Thoracic aorta (tissue), 2 donors: Measurements from ENCODE around the gene POLR3E. TPM values are rescaled to one million over a fixed set of nuclear protein-coding genes. Genes with fewer than 3 reads are reported as not detected.

Source experiments
- ATAC-seq: fragments of 150-250 bp; one replicate; pipeline ENCODE4 v1.8.0; 2017; ENCODE audit warnings: low read depth; ENCODE audit not compliant: insufficient number of reproducible peaks, low FRiP score
- DNase-seq: peaks from one replicate; pipeline ENCODE4 v3.0.0-alpha.2; 2020; ENCODE audit warnings: low spot score
- H3K27ac ChIP-seq, 2 donors: fragments of 200-600 bp; sonication (generic); 1 replicate in 1 of 2; 2 replicates in 1 of 2; pipeline ENCODE4 v1.5.1; 2016; ENCODE audit warnings: mild to moderate bottlenecking in 2 of 2, moderate library complexity in 2 of 2
- H3K27me3 ChIP-seq: fragments of 200-600 bp; sonication (generic); replicated peaks from 2 replicates; pipeline ENCODE4 v1.6.0; 2016; ENCODE audit warnings: mild to moderate bottlenecking; ENCODE audit not compliant: insufficient read depth
- H3K36me3 ChIP-seq: fragments of 200-600 bp; sonication (generic); one replicate; pipeline ENCODE4 v1.5.1; 2016
- H3K4me1 ChIP-seq, 2 donors: fragments of 200-600 bp; sonication (generic); 1 replicate in 1 of 2; 2 replicates in 1 of 2; pipeline versions ENCODE4 v1.5.1 to v1.6.0; 2016; ENCODE audit warnings: low read depth in 2 of 2, mild to moderate bottlenecking in 1 of 2; ENCODE audit not compliant: control insufficient read depth in 1 of 2
- H3K4me3 ChIP-seq: fragments of 200-600 bp; sonication (generic); 2 replicates; pipeline ENCODE4 v1.5.1; 2016; ENCODE audit warnings: mild to moderate bottlenecking
- H3K9me3 ChIP-seq: fragments of 200-600 bp; sonication (generic); 2 replicates; pipeline ENCODE4 v1.5.1; 2016
- CTCF ChIP-seq: fragments of 200-600 bp; sonication (generic); IDR thresholded peaks from one replicate; pipeline ENCODE4 v1.5.1; 2019; ENCODE audit warnings: antibody characterized with exemption
- total RNA-seq, 2 donors: library from RNA; depleted of rRNA; stranded (reverse); fragments of >200 nt; gene quantifications; one replicate each; pipeline versions ENCODE4 v1.1.0 to v1.2.3, GENCODE V29; 2016

POLR3E gene
- total RNA-seq, 2 donors from 2014 or later: 62.9 to 112 TPM

DNA sequence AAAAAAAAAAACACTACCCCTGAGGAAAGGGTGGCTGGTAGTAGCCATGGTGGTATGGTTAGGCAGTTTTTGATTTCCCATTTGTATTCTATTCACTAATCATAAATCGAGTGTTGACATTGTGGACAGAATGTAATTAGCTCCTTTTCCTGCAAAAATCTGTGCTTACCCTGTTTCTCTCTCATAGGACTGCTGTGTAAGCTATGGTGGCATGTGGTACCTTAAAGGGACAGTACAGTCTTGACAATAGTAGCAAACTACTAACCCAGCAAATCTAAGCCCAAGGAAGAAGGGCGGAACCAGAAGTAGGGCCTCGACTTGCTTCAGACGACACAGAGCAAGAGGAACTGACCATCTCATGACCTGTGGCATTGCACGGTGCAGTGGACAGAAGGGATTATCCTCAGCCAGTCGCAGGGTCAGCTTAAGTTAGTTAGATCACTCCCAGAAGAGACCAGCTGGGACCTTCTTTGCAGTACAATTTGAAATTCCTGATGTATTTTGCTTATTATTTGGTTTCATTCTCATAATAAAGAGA is 36.3 kb downstream of the POLR3E start:
- no peak for TF ChIP-seq CTCF
- Histone ChIP-seq H3K36me3 (peaks cover 36% of the 10 kb centered on the region), H3K27ac (no peak overlapping the region), H3K9me3 (peaks cover 9% of the 10 kb centered on the region), H3K27me3 (no peaks in the 10 kb centered on the region), H3K4me3 (no peak overlapping the region), H3K4me1 (no peaks in the 10 kb centered on the region)
- no peak for ATAC-seq
- no peak for DNase-seq

DNA sequence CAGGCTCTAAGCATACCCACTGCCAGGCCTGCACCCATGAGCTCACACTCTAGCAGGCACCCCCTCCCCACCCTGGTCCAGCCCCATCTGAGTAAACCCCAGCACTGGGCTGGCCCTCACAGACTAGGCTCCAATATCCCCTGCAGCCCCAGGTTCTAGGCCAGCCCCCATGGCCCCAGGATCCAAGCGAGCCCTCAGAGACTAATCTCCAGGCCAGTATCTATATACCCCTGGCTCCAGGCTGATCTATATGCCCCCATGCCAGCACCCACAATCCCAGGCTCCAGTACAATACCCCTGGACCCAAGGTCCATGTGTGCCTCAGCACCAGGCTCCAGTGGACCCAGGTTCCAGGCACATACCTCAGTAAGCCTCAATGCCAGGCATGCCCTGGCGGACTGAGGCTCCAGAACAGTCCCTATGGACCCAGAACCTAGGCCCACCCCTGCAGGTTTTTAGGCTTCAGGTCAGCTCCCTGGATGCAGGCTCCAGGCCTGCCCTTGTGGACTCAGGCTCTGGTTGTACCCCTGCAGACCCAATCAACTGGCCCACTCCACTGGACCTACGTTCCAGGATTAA is 38.5 kb downstream of the POLR3E start:
- no peak overlapping the region for H3K4me3 ChIP-seq
- peaks cover 9% of the 10 kb centered on the region for H3K9me3 ChIP-seq
- no peak for TF ChIP-seq CTCF
- H3K4me1 ChIP-seq: no peaks in the 10 kb centered on the region
- H3K27ac ChIP-seq: no peak overlapping the region
- DNase-seq (no peak), ATAC-seq (no peak)
- peaks cover 41% of the 10 kb centered on the region for H3K36me3 ChIP-seq
- H3K27me3 ChIP-seq: no peaks in the 10 kb centered on the region

DNA sequence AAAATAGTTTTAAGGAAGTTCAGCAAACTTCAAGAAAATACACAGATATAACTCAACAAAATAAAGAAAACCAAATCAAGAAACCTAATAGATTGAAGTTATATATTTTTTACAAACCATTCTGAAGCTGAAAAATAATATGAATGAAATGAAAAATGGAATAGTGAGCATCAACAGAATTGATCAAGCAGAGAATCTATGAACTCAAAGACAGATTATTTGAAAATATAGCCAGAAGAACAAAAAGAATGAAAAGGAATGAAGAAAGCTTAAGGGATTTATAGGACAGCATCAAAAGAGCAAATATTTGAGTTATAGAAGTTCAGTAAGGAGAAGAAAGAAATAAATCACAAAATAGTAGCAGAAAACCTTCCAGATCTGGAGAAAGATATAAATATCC is 39.4 kb downstream of the POLR3E start:
- TF ChIP-seq CTCF: no peak
- Histone ChIP-seq H3K9me3 (peaks cover 9% of the 10 kb centered on the region), H3K36me3 (peaks cover 34% of the 10 kb centered on the region), H3K27ac (no peak overlapping the region), H3K4me3 (no peak overlapping the region), H3K27me3 (no peaks in the 10 kb centered on the region), H3K4me1 (no peaks in the 10 kb centered on the region)
- no peak for DNase-seq
- ATAC-seq: no peak

DNA sequence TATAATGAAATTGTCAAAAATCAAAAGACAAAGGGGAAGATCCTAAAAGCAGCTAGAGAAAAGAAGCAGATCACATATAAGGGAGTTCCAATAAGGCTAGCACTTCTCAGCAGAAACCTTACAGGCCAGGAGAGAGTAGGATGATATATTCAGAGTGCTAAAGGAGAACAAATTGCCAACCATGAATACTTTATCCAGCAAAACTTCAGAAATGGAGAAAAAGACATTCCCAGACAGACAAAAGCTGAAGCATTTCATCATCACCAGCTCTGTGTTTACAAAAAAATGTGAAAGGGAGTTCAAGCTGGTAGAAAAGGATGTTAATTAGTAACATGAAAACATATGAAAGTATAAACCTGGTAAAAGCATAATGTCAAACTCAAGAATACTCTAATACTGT is 39.8 kb downstream of the POLR3E start:
- TF ChIP-seq CTCF: no peak
- H3K9me3 ChIP-seq: peaks cover 9% of the 10 kb centered on the region
- no peak overlapping the region for H3K4me3 ChIP-seq
- H3K4me1 ChIP-seq: no peaks in the 10 kb centered on the region
- H3K36me3 ChIP-seq: peaks cover 31% of the 10 kb centered on the region
- no peak overlapping the region for H3K27ac ChIP-seq
- no peaks in the 10 kb centered on the region for H3K27me3 ChIP-seq
- ATAC-seq (no peak), DNase-seq (no peak)

DNA sequence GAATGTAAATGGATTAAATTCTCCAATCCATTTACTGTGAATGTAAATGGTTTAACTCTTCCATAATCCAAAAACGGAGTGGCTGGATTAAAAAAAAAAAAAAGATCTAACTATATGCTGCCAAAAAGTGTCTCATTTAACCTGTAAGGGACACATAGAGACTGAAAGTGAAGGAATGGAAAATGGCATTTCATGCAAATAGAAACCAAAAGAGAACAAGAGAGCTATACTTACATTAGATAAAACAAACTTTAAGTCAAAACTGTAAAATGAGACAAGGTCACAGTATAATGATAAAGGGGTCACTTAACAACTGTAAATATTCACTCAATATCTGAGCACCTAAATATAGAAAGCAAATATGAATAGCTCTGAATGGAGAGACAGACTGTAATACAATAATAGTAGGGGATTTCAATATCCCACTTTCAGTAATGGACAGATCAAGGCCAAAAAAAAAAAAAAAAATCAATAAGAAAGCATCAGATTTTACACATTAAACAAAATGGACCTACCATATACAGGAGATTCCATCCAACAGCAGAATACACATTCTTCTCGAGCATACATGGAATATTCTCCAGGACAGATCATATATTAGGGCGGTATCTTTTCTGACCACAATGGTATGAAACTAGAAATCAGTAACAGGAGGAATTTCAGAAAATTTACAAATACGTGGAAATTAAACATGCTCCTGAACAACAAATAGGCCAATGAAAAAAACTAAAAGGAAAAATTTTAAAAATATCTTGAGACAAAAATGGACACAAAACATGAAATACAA is 40.8 kb downstream of the POLR3E start:
- no peaks in the 10 kb centered on the region for H3K4me1 ChIP-seq
- H3K4me3 ChIP-seq: no peak overlapping the region
- TF ChIP-seq CTCF: no peak
- ATAC-seq: no peak
- H3K27me3 ChIP-seq: no peaks in the 10 kb centered on the region
- DNase-seq: no peak
- no peak overlapping the region for H3K27ac ChIP-seq
- peaks cover 9% of the 10 kb centered on the region for H3K9me3 ChIP-seq
- peaks cover 28% of the 10 kb centered on the region for H3K36me3 ChIP-seq
